ENCODE measurements around the gene KCNAB1.
A peak's percentile ranks its signal among the peaks of the same experiment; 100 is the strongest.

KCNAB1 gene

GRCh38 chr3:156460206-156460611 lies 339.8 kb downstream of the KCNAB1 start:
- H3K4me3 ChIP-seq (replicated peaks; ENCODE audit: low read depth, low read length): no peak overlapping the region
- TF ChIP-seq CTCF (IDR thresholded peaks at IDR 0.05; ENCODE audit: low read length, missing control alignments): no peak
- DNase-seq (ENCODE audit: low read depth): no peak

GRCh38 chr3:156461889-156462288 lies 341.5 kb downstream of the KCNAB1 start:
- no peak overlapping the region for H3K4me3 ChIP-seq (replicated peaks; ENCODE audit: low read depth, low read length)
- DNase-seq (ENCODE audit: low read depth): no peak
- TF ChIP-seq CTCF (IDR thresholded peaks at IDR 0.05; ENCODE audit: low read length, missing control alignments): no peak

GRCh38 chr3:156463123-156463522 lies 342.7 kb downstream of the KCNAB1 start:
- no peak for TF ChIP-seq CTCF (IDR thresholded peaks at IDR 0.05; ENCODE audit: low read length, missing control alignments)
- no peak overlapping the region for H3K4me3 ChIP-seq (replicated peaks; ENCODE audit: low read depth, low read length)
- DNase-seq (ENCODE audit: low read depth): no peak

- no peak overlapping the region for H3K4me3 ChIP-seq (replicated peaks; ENCODE audit: low read depth, low read length)
- no peak for TF ChIP-seq CTCF (IDR thresholded peaks at IDR 0.05; ENCODE audit: low read length, missing control alignments)
- DNase-seq (ENCODE audit: low read depth): no peak
These were observed 344.8 kb downstream of the KCNAB1 start for GRCh38 chr3:156465194-156465593.

GRCh38 chr3:156469456-156469855 lies 349.1 kb downstream of the KCNAB1 start:
- no peak for TF ChIP-seq CTCF (IDR thresholded peaks at IDR 0.05; ENCODE audit: low read length, missing control alignments)
- H3K4me3 ChIP-seq (replicated peaks; ENCODE audit: low read depth, low read length): no peak overlapping the region

GRCh38 chr3:156471431-156471830 lies 351.1 kb downstream of the KCNAB1 start:
- DNase-seq (ENCODE audit: low read depth): peak; percentile 57
- no peak for TF ChIP-seq CTCF (IDR thresholded peaks at IDR 0.05; ENCODE audit: low read length, missing control alignments)
- no peak overlapping the region for H3K4me3 ChIP-seq (replicated peaks; ENCODE audit: low read depth, low read length)

More at GRCh38 chr3:156469456-156469855, 349.1 kb downstream of the KCNAB1 start:
- no peak for DNase-seq (ENCODE audit: low read depth)

- no peak overlapping the region for H3K4me3 ChIP-seq (replicated peaks; ENCODE audit: low read depth, low read length)
- no peak for TF ChIP-seq CTCF (IDR thresholded peaks at IDR 0.05; ENCODE audit: low read length, missing control alignments)
- no peak for DNase-seq (ENCODE audit: low read depth)
These were observed 351.8 kb downstream of the KCNAB1 start for GRCh38 chr3:156472150-156472549.
